SU-DHL-6 (cell line): ENCODE measurements around the gene SYT17.
A peak's percentile ranks its signal among the peaks of the same experiment; 100 is the strongest.

Experiments
- H2AFZ ChIP-seq: fragments of 200-600 bp; sonication (generic); 2 replicates; pipeline ENCODE4 v1.6.1; 2014; ENCODE audit warnings: low read depth, mild to moderate bottlenecking, moderate library complexity, mixed read lengths, antibody characterized with exemption, low read length; ENCODE audit not compliant: severe bottlenecking
- H3F3A ChIP-seq: fragments of 200-600 bp; shearing (Covaris generic); 2 replicates; pipeline ENCODE4 v1.6.0; 2016; ENCODE audit warnings: antibody characterized with exemption, mild to moderate bottlenecking; ENCODE audit not compliant: insufficient read depth
- H3K27ac ChIP-seq: fragments of 200-600 bp; sonication (generic); 2 replicates; pipeline ENCODE4 v1.5.1; 2016; ENCODE audit warnings: low read depth, mild to moderate bottlenecking, low read length, moderate library complexity, mixed read lengths
- H3K27me3 ChIP-seq: fragments of 200-600 bp; sonication (generic), shearing (Covaris generic); 2 replicates; pipeline ENCODE4 v1.6.0; 2014; ENCODE audit warnings: mild to moderate bottlenecking, low read length
- H3K36me3 ChIP-seq: fragments of 200-600 bp; sonication (generic); 2 replicates; pipeline ENCODE4 v1.6.1; 2014; ENCODE audit warnings: mild to moderate bottlenecking, low read length, mixed read lengths
- H3K4me2 ChIP-seq: fragments of 300-600, 200-600 bp; shearing (Covaris generic), sonication (generic); 2 replicates; pipeline ENCODE4 v1.6.0; 2014; ENCODE audit warnings: low read length, low read depth, mild to moderate bottlenecking; ENCODE audit not compliant: poor library complexity, severe bottlenecking
- H3K4me3 ChIP-seq: fragments of 200-600 bp; sonication (generic); 2 replicates; pipeline ENCODE4 v1.5.1; 2014; ENCODE audit warnings: antibody characterized with exemption, low read length, mild to moderate bottlenecking, mixed read lengths; ENCODE audit not compliant: insufficient read depth, poor library complexity, severe bottlenecking
- H3K79me2 ChIP-seq: fragments of 200-600 bp; sonication (generic); 2 replicates; pipeline ENCODE4 v1.6.1; 2014; ENCODE audit warnings: mild to moderate bottlenecking, low read length, moderate library complexity; ENCODE audit not compliant: insufficient read depth
- H3K9ac ChIP-seq: fragments of 200-600 bp; sonication (generic); 2 replicates; pipeline ENCODE4 v1.7.0; 2014; ENCODE audit warnings: mild to moderate bottlenecking, low read length
- H3K9me2 ChIP-seq: fragments of 200-600 bp; sonication (generic); replicated peaks from 2 replicates; pipeline ENCODE4 v1.6.1; 2014; ENCODE audit warnings: low read length; ENCODE audit not compliant: insufficient read depth
- H3K9me3 ChIP-seq: fragments of 200-600 bp; sonication (generic); 2 replicates; pipeline ENCODE4 v1.6.1; 2014; ENCODE audit warnings: low read length, mixed read lengths; ENCODE audit not compliant: insufficient read depth
- H4K20me1 ChIP-seq: fragments of 200-600 bp; sonication (generic); 2 replicates; pipeline ENCODE4 v1.6.1; 2014; ENCODE audit warnings: low read depth, mild to moderate bottlenecking, antibody characterized with exemption, low read length, moderate library complexity, mixed read lengths
- EZH2phosphoT487 ChIP-seq: fragments of 200-600 bp; sonication (generic), shearing (Covaris generic); conservative IDR thresholded peaks from 2 replicates; pipeline ENCODE4 v1.6.1; 2018; ENCODE audit warnings: mild to moderate bottlenecking, antibody characterized with exemption, low read length, moderate library complexity, mixed read lengths
- TF ChIP-seq, protein P1 (sequence below): fragments of 200-600 bp; sonication (generic); IDR thresholded peaks from one replicate; pipeline ENCODE4 v1.5.1; 2017; ENCODE audit warnings: antibody characterized with exemption, mild to moderate bottlenecking, low read length, moderate library complexity; ENCODE audit not compliant: insufficient read depth, poor library complexity, severe bottlenecking

The SYT17 gene, protein sequence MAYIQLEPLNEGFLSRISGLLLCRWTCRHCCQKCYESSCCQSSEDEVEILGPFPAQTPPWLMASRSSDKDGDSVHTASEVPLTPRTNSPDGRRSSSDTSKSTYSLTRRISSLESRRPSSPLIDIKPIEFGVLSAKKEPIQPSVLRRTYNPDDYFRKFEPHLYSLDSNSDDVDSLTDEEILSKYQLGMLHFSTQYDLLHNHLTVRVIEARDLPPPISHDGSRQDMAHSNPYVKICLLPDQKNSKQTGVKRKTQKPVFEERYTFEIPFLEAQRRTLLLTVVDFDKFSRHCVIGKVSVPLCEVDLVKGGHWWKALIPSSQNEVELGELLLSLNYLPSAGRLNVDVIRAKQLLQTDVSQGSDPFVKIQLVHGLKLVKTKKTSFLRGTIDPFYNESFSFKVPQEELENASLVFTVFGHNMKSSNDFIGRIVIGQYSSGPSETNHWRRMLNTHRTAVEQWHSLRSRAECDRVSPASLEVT

DNA sequence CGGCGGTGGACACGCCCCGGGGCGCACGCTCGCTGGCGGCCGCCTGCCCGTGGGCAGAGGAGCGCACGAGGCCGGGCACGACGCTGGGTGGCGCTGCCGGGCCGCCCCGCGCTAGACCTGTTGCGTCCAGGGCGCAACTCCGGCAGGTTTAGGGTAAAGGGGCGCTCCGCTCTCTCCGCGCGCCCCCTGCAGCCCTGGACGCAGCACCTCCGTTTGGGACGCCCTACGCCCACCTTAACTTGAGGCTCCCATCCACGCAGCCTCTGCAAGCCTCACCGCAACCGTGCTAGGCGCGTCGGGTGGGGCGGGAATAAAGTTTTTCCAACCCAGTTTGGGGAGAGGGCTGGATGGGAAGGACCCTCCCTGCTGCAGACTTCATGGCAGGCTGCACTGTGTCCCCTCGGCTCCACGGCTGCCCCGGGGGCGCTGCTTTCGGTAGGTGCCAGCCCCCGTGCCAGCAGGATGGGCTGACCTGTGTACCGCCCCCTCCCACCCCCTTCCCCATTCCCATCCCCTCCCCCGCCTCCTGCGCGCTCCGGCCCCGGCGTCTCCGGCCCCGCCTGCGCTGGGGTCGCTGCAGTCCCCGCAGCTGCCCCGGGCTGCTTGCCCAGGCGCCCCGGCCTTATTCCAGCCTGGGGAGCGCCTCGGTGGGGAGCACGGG lies at the start of gene SYT17:
SYT17 (plus strand) TSS at position 531 of the 661 bp plus-strand sequence. CDS start 407 bp downstream, outside the sequence.
- Histone ChIP-seq H4K20me1 (no peaks in the 10 kb centered on the region), H3K27ac (no peak within 1 kb of the TSS), H3K9me3 (0 out of 2 replicates have a peak, but pooled peaks cover 4% of the 10 kb centered on the region), H3K9ac (no peak within 1 kb of the TSS), H3K36me3 (no peaks in the 10 kb centered on the region), H3K9me2 (no peaks in the 10 kb centered on the region), H3K79me2 (no peaks in the 10 kb centered on the region), H3K27me3 (no peaks in the 10 kb centered on the region), H3K4me2 (peak within 1 kb of the TSS; percentile 48), H3F3A (no peaks in the 10 kb centered on the region), H3K4me3 (peak within 1 kb of the TSS; percentile 23), H2AFZ (no peak within 1 kb of the TSS)
- TF ChIP-seq, protein P1, sequence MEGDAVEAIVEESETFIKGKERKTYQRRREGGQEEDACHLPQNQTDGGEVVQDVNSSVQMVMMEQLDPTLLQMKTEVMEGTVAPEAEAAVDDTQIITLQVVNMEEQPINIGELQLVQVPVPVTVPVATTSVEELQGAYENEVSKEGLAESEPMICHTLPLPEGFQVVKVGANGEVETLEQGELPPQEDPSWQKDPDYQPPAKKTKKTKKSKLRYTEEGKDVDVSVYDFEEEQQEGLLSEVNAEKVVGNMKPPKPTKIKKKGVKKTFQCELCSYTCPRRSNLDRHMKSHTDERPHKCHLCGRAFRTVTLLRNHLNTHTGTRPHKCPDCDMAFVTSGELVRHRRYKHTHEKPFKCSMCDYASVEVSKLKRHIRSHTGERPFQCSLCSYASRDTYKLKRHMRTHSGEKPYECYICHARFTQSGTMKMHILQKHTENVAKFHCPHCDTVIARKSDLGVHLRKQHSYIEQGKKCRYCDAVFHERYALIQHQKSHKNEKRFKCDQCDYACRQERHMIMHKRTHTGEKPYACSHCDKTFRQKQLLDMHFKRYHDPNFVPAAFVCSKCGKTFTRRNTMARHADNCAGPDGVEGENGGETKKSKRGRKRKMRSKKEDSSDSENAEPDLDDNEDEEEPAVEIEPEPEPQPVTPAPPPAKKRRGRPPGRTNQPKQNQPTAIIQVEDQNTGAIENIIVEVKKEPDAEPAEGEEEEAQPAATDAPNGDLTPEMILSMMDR = peak; percentile 59
- no peak for TF ChIP-seq EZH2phosphoT487

DNA sequence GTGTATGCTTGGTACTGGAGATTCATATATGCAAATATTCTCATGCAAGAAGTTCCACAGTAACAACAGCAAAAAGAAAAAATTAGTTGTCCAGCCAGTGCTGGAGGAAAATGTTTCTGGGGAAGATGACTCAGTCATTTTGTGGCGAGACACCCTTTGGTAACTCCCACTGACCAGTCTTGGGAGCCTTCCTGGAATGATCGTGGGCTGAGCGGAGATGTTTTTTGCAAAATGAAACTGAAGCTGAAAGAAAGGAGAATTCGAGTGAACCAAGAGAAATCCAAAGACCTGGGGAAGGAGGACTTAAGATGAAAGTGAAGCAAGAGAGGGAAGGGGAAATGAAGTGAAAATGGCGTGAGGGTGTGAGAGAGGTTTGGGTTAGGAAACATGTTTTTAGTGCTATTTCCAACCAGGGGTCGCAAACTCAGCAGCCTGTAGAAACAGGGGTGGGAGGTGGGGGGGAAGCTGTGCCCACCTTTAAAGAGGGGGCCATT lies 49.1 kb upstream of the SYT17 start:
- Histone ChIP-seq H3K79me2 (no peaks in the 10 kb centered on the region), H3K9me3 (no peaks in the 10 kb centered on the region), H3K9ac (peak overlapping the region; percentile 12; the same call in 1 of the 2 replicates), H3K27ac (no peak overlapping the region), H2AFZ (peak overlapping the region; percentile 52), H3F3A (peaks cover 16% of the 10 kb centered on the region; the same call in 1 of the 2 replicates), H4K20me1 (no peaks in the 10 kb centered on the region), H3K27me3 (no peaks in the 10 kb centered on the region), H3K36me3 (no peaks in the 10 kb centered on the region), H3K9me2 (no peaks in the 10 kb centered on the region), H3K4me3 (peak overlapping the region; percentile 0), H3K4me2 (peak overlapping the region; percentile 46)
- no peak for TF ChIP-seq EZH2phosphoT487
- TF ChIP-seq, protein P1 = no peak

DNA sequence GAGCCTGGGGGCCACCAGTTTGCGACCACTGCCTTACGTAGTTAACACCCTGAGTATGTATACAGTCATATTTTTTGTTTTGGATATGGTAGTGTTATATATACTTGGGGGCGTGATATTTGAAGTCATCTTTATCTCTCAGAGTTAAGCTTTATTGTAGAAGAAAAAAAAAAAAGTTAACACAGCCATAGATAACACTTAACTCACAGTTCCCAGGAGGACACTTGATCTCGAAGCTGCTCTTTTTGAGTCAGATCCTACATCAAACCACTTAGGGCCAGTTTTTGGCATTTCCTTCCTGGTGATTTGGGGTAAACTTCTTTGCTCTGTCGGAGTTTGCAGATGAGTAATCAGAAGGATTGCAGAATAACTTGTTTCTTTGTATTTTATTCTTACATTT lies 48.5 kb upstream of the SYT17 start:
- H3K9me2 ChIP-seq = no peaks in the 10 kb centered on the region
- no peak overlapping the region for H3K27ac ChIP-seq
- H3F3A ChIP-seq = peaks cover 16% of the 10 kb centered on the region; the same call in 1 of the 2 replicates
- H3K9ac ChIP-seq = no peak overlapping the region
- H3K36me3 ChIP-seq = no peaks in the 10 kb centered on the region
- H3K4me2 ChIP-seq = peak overlapping the region; percentile 46
- H3K9me3 ChIP-seq = no peaks in the 10 kb centered on the region
- TF ChIP-seq, protein P1 = no peak
- no peak for TF ChIP-seq EZH2phosphoT487
- H2AFZ ChIP-seq = peak overlapping the region; percentile 52
- peak overlapping the region; percentile 0 for H3K4me3 ChIP-seq
- no peaks in the 10 kb centered on the region for H3K79me2 ChIP-seq
- no peaks in the 10 kb centered on the region for H3K27me3 ChIP-seq
- H4K20me1 ChIP-seq = no peaks in the 10 kb centered on the region
